ENCODE measurements around the gene TNS1.

Gene TNS1

DNA sequence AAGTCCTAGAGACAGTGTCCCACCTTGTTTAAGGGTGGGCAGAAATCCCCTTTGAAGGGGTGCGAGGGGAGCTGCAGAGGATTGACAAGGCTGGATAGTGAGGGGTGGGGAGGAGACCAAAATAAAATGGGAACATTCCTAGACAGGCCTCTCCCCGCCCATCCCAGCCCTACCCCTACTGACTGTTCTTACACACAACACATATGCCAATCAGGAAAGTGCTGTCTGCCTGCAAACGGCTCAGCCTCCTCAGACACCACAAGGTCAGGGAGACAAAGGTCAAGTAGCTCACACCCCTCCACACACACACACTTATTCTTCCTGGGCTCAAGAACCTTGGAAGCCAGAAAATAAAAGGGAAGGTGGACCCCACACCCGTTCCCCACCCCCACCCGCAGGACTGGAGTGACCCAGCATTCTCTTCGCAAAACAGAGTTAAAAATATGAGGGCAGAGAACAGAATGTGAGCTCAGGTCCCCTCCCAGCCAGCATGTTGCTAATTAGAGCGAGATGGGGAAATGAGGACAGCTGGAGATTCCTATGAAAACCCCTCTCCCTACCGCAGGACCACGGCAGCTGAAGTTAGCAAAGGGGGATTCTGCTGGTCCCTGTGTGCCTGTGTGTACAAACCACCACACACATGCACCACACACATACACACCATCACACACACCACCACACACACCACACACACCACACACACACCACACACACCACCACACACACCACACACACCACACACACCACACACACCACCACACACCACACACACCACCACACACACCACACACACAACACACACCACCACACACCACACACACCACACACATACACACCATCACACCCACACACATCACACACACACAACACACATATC, 197.8 kb downstream of the TNS1 start:
- no peak for DNase-seq

DNA sequence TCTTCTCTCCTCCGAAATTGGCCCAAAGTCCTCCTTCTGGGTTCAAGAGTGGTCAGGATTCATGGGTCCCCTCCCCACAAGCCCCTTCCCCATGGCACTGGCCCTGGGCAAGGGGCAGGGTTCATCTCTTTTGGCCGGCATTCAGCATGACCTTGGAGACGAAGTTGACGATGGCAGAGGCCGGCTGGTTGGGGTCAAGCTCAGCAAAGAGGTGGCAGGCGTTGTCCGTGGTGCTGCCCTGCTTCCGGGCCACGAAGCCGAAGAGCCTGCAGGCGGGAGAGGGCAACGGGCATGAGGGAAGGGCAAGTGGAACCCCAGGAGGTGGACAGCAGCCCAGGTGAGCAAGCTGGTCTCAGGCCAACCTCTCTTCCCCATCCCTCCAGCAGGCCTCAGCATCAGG, 198.5 kb downstream of the TNS1 start:
- no peak for DNase-seq

- DNase-seq = no peak
These were observed 199.2 kb downstream of the TNS1 start for GRCh38 chr2:217803653-217803960.

DNA sequence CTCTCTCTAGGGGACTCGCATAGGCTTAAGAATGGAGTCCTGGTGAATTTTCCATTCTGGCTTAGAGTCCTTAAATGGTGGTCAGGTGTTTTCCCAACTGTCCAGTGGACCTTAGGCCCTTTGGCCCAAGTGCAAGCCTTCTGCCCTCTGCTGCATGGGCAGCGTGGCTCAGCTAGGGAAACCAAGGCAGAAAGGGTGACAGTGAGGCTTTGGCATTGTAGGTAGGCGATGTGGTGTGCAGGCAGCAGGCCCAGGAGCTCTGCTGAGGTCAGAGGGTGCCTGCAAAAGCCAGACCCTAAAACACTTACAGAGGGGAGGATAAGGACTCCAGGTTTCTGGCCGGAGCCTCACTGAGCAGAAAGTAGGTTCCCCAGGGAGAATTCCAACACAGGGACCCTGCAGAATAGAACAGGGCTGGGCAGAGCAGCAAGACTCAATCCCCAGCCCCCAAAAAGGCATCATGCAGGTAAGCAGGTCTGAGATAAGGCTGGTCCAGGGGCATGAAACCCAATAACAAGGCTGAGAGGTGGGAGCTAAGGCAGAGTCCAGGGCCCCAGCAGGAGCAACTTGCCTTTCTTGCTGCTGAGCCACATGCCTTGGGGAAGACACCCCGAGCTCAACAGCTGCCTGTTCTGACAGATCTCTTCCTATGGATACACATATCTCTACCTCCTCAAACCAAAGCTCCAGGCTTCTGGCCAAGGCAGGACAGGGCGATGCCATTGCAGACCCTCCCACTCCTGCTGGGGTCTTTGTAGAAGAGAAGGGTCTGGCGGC, 199.7 kb downstream of the TNS1 start:
- no peak for DNase-seq

DNA sequence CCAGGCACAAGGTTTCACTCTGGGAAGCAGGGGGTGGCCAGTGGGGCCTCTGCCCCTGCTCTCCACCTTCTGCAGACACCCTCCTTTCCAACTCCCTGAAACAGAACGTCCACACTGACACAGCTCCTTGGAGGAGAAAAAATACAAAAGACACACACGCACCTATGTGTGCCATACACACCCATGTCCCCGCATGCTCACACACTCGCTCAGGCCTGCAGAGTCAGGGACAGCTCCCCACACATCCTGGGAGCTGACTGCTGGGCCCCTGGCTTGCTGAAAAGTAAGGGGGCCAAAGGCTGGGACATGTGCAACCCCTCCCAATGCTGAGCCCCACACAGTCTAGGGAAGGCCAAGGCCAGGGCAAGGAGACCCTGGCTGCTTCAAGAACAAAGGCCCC, 200.5 kb downstream of the TNS1 start:
- DNase-seq = no peak

- DNase-seq = no peak
These were observed 201.1 kb downstream of the TNS1 start for GRCh38 chr2:217801711-217802110.

GRCh38 chr2:217801115-217801531, 201.7 kb downstream of the TNS1 start:
- DNase-seq = no peak

DNA sequence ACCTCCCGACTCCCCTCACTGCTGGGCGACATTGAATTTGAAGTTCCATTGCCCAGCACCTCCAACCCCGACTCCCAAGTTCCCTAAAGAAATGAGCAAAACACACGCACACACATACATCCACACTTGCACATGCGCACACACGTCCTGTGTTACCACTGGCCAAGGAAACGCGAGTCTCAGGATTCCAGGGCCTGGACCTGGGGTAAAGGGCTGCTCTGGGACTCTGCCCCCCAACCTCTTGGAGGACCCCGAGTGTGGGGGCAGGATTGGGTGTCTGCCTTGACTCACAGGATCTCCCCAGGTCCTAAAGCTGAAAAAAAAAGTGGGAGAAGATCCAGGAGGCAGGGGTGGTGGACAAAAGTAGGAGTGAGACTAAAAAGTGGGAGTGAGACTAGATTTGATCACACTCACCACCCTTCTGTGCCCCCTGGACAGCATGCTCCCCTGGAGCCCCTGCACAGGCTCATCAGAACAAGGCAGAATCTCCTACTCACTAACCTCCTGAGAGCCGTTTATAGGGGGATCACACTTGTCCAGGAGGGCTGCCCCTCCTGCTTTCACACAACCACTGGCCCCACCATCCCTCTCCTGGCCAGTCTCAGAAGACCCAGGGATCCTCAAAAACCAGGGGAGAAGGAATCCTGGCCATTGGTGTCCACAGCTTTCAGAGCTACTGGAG, 202.2 kb downstream of the TNS1 start:
- DNase-seq = no peak

GRCh38 chr2:217799563-217800432, 203.0 kb downstream of the TNS1 start:
- no peak for DNase-seq

DNA sequence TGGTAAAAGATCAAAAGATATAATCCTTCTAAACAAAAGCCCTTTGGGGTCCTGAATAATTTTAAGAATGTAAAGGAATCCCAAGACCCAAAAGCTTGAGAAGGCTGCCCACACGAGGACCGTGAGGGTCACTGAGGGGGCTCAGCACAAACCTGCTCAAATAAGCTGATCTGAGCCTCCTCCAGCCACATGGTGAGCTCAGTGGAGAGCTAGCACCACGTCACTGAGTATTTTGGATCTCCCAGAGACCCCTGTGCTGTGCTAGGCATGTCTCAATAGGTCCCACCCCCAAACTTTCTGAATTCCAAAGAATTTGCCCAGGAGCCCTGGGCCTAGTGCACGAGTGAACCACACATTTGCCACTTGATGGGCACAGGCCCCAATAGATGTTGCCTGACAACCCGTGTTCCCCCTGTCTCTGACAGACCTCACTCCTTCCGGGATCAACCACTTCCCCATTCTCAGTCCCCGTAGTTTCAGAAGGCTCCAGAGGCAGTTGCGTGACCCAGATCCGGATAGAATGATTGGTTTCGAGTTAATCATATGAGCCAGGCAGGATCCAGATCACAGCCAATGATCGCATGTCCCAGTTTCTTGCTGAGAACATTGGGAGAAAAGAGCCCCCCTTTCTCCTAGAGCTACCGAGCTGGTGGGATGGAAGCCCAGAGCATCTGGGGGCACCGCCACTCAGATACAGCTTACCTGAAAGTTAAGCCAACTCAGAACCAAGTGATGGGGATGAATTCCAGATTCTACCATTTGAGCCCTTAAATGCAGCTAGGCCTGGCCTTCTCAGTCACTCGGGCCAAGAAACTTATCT, 203.8 kb downstream of the TNS1 start:
- peak; percentile 51 for DNase-seq

DNA sequence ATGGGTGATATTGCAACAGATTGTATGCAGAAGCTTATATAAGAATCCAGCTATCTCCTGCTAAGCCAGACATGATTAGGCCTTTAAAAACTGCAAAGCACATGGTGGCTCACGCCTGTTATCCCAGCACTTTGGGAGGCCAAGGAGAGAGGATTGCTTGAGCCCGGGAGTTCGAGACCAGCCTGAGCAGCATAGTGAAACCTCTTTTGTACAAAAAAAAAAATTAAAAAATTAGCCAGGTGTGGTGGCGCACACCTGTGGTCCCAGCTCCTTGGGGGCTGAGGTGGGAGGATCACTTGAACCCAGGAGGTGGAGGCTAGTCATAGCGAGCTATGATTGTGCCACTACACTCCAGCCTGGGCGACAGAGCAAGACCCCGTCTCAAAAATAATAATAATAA, 204.6 kb downstream of the TNS1 start:
- DNase-seq = no peak

DNA sequence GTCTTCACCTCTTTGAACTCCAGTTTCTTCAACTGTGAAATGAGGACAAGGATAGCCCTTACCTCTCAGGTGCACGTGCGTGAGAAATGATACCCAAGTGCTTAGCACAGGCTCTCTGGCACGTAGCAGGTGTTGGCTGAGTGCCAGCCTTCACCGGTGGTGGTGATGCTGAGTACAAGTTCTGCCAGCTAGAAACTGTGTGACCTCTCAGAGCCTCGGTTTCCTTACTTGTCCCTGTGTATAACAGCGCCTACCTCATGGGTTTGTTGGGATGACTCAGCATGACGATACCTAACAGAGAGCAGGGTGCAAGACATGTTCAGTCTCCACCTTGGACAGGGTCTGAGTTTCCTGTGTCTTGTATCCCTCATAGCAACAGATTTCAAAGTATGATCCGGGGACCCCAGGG, 205.1 kb downstream of the TNS1 start:
- DNase-seq = no peak

GRCh38 chr2:217797165-217797564, 205.6 kb downstream of the TNS1 start:
- no peak for DNase-seq

- no peak for DNase-seq
These were observed 206.9 kb downstream of the TNS1 start for GRCh38 chr2:217795706-217796465.

DNA sequence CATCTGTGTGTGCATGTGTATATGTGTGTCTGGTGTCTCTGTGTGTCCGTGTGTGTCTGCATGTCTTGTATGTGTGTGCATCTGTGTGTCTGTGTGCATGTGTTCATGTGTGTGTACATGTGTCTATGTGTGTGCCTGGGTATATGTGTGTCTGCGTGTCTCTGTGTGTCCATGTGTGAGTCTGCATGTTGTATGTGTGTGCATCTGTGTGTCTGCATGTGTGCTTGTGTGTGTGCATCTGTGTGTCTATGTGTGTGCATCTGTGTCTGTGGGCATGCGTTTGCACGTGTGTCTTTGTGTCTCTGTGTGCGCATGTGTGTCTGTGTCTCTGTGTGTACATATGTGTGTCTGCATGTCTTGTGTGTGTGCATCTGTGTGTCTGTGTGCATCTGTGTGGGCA, 207.7 kb downstream of the TNS1 start:
- DNase-seq = no peak

DNA sequence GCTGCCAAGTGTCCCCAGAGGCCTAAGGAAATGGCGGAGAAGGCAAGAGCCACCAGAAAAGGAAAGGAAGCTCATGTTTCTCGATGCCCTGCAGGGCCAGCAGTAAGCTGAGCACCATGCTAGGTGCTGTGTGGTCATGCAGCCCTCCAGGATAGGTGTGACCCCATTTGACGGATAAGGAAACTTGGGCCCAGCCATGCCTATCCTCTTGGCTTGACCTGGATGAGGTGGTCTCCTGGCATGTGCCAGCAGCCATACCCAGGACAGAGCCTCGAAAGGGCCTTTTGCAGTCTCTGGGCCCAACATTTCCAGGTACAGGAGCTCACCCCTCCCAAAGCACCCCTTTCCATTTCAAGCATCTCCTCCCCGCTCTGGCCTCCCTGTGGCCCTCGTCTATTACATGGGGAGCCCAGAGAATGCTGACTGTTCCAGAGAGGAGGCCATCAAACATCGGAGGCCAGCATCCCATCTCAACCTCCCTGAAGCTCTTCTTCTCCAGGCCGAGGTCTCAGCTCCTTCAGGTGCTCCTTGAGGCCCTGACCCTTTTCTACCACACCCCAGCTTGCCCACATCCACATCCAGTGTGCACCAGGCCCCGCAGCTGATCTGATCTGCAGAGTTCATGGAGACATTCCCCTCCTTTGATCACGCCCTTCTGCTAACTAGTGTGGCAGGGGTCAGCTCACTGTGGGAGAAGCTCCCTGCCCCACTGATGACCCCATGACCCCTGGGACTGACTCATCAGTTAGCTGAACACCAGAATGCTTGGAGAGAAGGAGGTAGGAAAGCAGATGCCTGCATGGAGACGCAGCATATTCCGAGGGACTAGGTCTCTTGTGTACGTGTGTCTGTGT, 208.4 kb downstream of the TNS1 start:
- no peak for DNase-seq

- no peak for DNase-seq
These were observed 209.1 kb downstream of the TNS1 start for GRCh38 chr2:217793566-217794132.

DNA sequence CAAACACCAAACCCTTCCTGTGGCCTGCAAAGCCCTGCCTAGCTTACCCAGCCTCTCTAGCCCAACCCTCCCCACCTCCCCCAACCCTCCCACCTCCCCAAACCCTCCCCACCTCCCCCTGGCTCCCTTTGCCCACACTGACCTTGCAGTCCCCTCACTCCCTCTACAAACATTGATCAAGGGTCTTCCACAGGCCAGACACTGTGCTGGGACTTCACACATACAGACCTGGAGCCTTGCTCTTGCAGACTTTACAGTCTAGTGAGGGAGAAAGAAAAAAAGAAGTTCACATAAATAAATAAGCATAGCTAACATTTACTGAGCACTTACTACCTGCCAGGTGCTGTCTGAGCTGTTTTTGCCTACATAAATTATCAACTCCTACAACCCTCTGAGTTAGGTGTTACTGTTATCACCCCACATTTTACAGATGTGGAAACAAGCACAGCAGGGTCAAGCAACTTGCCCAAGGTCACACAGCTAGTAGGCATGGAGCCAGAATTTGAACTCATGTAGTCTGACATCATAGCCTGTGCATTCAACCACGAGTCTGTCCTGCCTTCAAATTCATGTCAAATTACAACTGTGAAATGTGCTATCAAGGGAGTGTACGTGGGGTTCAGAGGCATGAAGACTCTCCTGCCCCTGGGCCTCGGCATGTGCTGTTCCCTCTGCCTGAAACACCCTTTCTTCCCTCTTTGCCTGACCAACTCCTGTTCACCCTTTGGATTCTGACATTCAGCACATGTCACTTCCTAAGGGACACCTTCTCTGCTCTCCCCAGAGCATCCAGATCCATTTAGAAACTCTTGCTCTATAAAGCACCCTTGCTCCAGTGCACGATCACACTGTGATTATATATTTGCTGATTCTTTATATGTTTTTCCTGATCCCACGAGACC, 209.9 kb downstream of the TNS1 start:
- DNase-seq = no peak

DNA sequence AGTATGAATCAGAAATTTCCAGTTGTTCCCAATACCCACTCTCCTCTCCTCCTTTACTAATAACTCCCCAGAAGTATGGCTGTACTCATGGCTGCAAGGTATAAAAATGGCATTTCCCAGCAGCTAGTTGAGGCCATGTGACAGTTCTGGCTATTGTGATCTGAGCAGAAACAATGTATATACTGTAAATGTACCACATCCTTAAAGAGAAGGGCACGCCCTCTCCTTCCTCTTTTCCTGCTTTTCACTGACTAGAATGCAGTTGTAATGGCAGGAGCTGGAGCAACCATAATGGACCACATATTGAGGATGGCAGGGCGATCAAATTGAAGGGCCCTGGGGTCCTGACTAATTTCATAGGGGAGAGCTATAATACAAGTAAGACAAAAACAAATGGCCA, 211.2 kb downstream of the TNS1 start:
- DNase-seq = peak; percentile 1
